HEK293 (cell line): Measurements from ENCODE around the gene ZRSR2.

Experiments used
- CTCF ChIA-PET: fragments of 350-600 bp; formaldehyde crosslinking; extraction: SDS; loops from one replicate; lab custom pipeline; 2021; ENCODE audit warnings: antibody characterized with exemption; lab: Yijun Ruan, JAX
- POLR2A ChIA-PET: fragments of 300-600 bp; formaldehyde crosslinking; extraction: SDS; loops from one replicate; lab custom pipeline; 2020; ENCODE audit warnings: antibody characterized with exemption, inconsistent platforms; lab: Yijun Ruan, JAX
- H3K27ac ChIP-seq: fragments of 200-500 bp; sonication (Bioruptor generic); 2 replicates; pipeline ENCODE4 v1.5.1; 2014; ENCODE audit warnings: low read depth, low read length, control low read depth, inconsistent platforms; ENCODE audit errors: extremely low read depth
- H3K36me3 ChIP-seq, 2 experiments: fragments of 200-500 bp in 1 of 2; sonication (Bioruptor generic) in 1 of 2; 1 replicate in 1 of 2; 2 replicates in 1 of 2; pipeline ENCODE4 v1.5.1; 2014 to 2017; ENCODE audit warnings: inconsistent platforms in 2 of 2, low read length in 2 of 2; ENCODE audit not compliant: control insufficient read depth in 2 of 2, insufficient read depth in 1 of 2
- H3K4me1 ChIP-seq: fragments of 200-500 bp; sonication (Bioruptor generic); 2 replicates; pipeline ENCODE4 v1.5.1; 2014; ENCODE audit warnings: mild to moderate bottlenecking, low read length, inconsistent platforms; ENCODE audit not compliant: control insufficient read depth, insufficient read depth
- H3K4me3 ChIP-seq: 2 replicates; pipeline ENCODE4 v1.5.1; 2011; ENCODE audit warnings: low read depth, mild to moderate bottlenecking, control low read depth, low read length, moderate library complexity
- H3K9me3 ChIP-seq: fragments of 200-500 bp; sonication (Bioruptor generic); 2 replicates; pipeline ENCODE4 v1.5.1; 2014; ENCODE audit warnings: low read depth, low read length, inconsistent platforms; ENCODE audit not compliant: control insufficient read depth, insufficient read depth
- EGR2 ChIP-seq: fragments of 450-650 bp; formaldehyde crosslinking; IDR thresholded peaks from 2 replicates; pipeline ENCODE4 v1.5.1; 2016; ENCODE audit warnings: low read depth, missing biosample characterization, missing genetic modification characterization
- SCRT2 ChIP-seq: fragments of 450-650 bp; formaldehyde crosslinking; IDR thresholded peaks from 2 replicates; pipeline ENCODE4 v1.5.1; 2016; ENCODE audit warnings: missing biosample characterization, missing genetic modification characterization
- ZBTB11 ChIP-seq: fragments of 450-650 bp; formaldehyde crosslinking; conservative IDR thresholded peaks from 2 replicates; pipeline ENCODE4 v1.5.1; 2016; ENCODE audit warnings: low read depth, missing biosample characterization, missing genetic modification characterization
- ZBTB8A ChIP-seq: fragments of 450-650 bp; formaldehyde crosslinking; IDR thresholded peaks from 2 replicates; pipeline ENCODE4 v1.5.1; 2016; ENCODE audit warnings: missing biosample characterization, missing genetic modification characterization
- ZEB2 ChIP-seq: fragments of 450-650 bp; formaldehyde crosslinking; IDR thresholded peaks from 2 replicates; pipeline ENCODE4 v1.5.1; 2016; ENCODE audit warnings: missing biosample characterization, missing genetic modification characterization
- ZFP41 ChIP-seq: fragments of 450-650 bp; formaldehyde crosslinking; IDR thresholded peaks from 2 replicates; pipeline ENCODE4 v1.5.1; 2016; ENCODE audit warnings: missing biosample characterization, missing genetic modification characterization, borderline replicate concordance
- ZNF121 ChIP-seq: fragments of 450-650 bp; formaldehyde crosslinking; IDR thresholded peaks from 2 replicates; pipeline ENCODE4 v1.5.1; 2016; ENCODE audit warnings: missing biosample characterization, missing genetic modification characterization
- ZNF354C ChIP-seq: fragments of 450-650 bp; formaldehyde crosslinking; IDR thresholded peaks from 2 replicates; pipeline ENCODE4 v1.5.1; 2016; ENCODE audit warnings: missing biosample characterization, missing genetic modification characterization, low read depth, borderline replicate concordance
- ZNF48 ChIP-seq: fragments of 450-650 bp; formaldehyde crosslinking; IDR thresholded peaks from 2 replicates; pipeline ENCODE4 v1.5.1; 2016; ENCODE audit warnings: missing biosample characterization, missing genetic modification characterization
- ZNF518A ChIP-seq: fragments of 450-650 bp; formaldehyde crosslinking; conservative IDR thresholded peaks from 2 replicates; pipeline ENCODE4 v1.5.1; 2016; ENCODE audit warnings: low read depth, missing biosample characterization, missing genetic modification characterization
- ZNF600 ChIP-seq: fragments of 450-650 bp; formaldehyde crosslinking; IDR thresholded peaks from 2 replicates; pipeline ENCODE4 v1.5.1; 2016; ENCODE audit warnings: missing biosample characterization, missing genetic modification characterization
- ZNF623 ChIP-seq: fragments of 450-650 bp; formaldehyde crosslinking; IDR thresholded peaks from 2 replicates; pipeline ENCODE4 v1.5.1; 2016; ENCODE audit warnings: missing biosample characterization, missing genetic modification characterization
- ZNF660 ChIP-seq: fragments of 450-650 bp; IDR thresholded peaks from 2 replicates; pipeline ENCODE4 v1.5.1; 2018; ENCODE audit warnings: missing biosample characterization, mild to moderate bottlenecking, missing genetic modification characterization
- ZNF670 ChIP-seq: fragments of 450-650 bp; formaldehyde crosslinking; IDR thresholded peaks from 2 replicates; pipeline ENCODE4 v1.5.1; 2016; ENCODE audit warnings: missing biosample characterization, missing genetic modification characterization, low read depth
- ZNF768 ChIP-seq: fragments of 450-650 bp; formaldehyde crosslinking; IDR thresholded peaks from 2 replicates; pipeline ENCODE4 v1.5.1; 2018; ENCODE audit warnings: missing biosample characterization, mild to moderate bottlenecking, missing genetic modification characterization
- ZXDB ChIP-seq: fragments of 450-650 bp; formaldehyde crosslinking; IDR thresholded peaks from 2 replicates; pipeline ENCODE4 v1.5.1; 2016; ENCODE audit warnings: missing biosample characterization, missing genetic modification characterization
- TF ChIP-seq, protein P1 (sequence below): fragments of 450-650 bp; formaldehyde crosslinking; IDR thresholded peaks from 2 replicates; pipeline ENCODE4 v1.5.1; 2017; ENCODE audit warnings: missing biosample characterization, mild to moderate bottlenecking, missing genetic modification characterization, moderate library complexity
- TF ChIP-seq, protein P2 (sequence below): fragments of 450-650 bp; formaldehyde crosslinking; IDR thresholded peaks from 2 replicates; pipeline ENCODE4 v1.5.1; 2016; ENCODE audit warnings: missing biosample characterization, missing genetic modification characterization, low read depth
- TF ChIP-seq, protein P3 (sequence below): fragments of 450-650 bp; formaldehyde crosslinking; IDR thresholded peaks from 2 replicates; pipeline ENCODE4 v1.5.1; 2016; ENCODE audit warnings: missing biosample characterization, missing genetic modification characterization

ZRSR2 gene

DNA sequence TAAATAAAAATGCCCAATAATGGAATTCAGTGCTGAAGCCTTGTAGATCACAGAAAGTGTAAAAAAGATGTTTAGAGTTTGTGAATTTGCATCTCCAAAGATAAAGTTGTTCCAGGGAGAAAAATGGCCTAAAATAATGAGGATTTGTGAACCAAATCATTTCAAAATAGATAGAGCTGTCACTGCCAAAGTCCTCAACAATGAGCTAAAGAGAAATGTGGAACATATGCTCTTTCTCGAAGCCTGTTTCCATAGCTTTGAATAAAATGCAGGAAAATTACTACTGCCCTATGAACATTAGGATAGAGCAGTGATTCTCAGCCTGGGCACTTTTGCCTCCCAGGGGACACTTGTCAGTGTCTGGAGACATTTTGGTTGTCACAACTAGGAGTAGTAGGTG is 67.8 kb downstream of the ZRSR2 start (continued):
- TF ChIP-seq ZNF354C (tag by site-specific recombination): no peak
- TF ChIP-seq ZNF518A (tag by site-specific recombination): no peak
- no peak for TF ChIP-seq ZNF121

DNA sequence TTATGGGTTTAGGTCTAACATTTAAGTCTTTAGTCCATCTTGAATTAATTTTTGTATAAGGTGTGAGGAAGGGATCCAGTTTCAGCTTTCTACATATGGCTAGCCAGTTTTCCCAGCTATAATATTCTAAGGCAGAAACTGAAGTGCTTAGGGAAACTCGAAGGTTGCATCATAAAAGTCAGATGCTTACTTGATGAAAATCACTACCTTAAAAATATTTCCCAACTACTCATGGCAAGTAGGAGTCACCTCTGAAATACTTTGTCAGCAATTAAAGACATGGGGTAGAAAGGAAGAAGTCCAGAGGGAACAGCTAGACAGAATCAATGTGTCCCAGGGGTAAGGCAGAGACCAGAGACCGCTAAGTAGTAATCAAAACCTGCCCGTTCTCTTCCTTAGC is 70.6 kb downstream of the ZRSR2 start:
- Histone ChIP-seq H3K4me3 (no peak overlapping the region), H3K27ac (no peak overlapping the region), H3K9me3 (no peaks in the 10 kb centered on the region), H3K36me3 (no peaks in the 10 kb centered on the region), H3K4me1 (peaks cover 3% of the 10 kb centered on the region; the same call in 1 of the 2 replicates)
- TF ChIP-seq ZFP41 (tag by site-specific recombination) (no peak), ZNF670 (tag by site-specific recombination) (no peak), ZEB2 (tag by site-specific recombination) (no peak), ZBTB11 (tag by site-specific recombination) (no peak), ZNF623 (tag by site-specific recombination) (no peak), ZNF768 (tag by site-specific recombination) (no peak), EGR2 (no peak), ZNF600 (tag by site-specific recombination) (no peak), ZNF48 (tag by site-specific recombination) (no peak)
- TF ChIP-seq, protein P1, sequence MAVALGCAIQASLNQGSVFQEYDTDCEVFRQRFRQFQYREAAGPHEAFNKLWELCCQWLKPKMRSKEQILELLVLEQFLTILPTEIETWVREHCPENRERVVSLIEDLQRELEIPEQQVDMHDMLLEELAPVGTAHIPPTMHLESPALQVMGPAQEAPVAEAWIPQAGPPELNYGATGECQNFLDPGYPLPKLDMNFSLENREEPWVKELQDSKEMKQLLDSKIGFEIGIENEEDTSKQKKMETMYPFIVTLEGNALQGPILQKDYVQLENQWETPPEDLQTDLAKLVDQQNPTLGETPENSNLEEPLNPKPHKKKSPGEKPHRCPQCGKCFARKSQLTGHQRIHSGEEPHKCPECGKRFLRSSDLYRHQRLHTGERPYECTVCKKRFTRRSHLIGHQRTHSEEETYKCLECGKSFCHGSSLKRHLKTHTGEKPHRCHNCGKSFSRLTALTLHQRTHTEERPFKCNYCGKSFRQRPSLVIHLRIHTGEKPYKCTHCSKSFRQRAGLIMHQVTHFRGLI: no peak
- POLR2A ChIA-PET: no interaction called here
- CTCF ChIA-PET: no interaction called here

DNA sequence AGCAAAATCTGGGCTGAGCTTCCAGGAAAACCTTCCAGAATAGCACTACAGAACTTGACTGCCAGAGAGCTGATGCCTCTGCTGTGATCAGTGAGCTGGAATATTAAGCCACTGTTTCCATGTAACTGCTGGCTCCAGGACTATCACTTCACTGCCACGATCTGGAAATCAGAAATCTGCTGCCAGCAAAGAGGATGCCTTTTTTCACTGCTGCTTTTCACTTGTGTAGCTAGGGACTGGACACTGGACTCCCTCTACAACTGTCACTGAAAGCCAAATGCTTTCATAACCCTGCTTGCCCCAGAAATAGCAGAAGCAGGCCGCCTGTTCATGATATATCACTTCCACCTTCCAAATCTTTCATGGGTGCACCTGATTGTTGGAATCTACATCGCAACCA is 73.7 kb downstream of the ZRSR2 start:
- Histone ChIP-seq H3K4me3 (no peak overlapping the region), H3K4me1 (no peaks in the 10 kb centered on the region), H3K9me3 (no peaks in the 10 kb centered on the region), H3K27ac (no peak overlapping the region), H3K36me3 (no peaks in the 10 kb centered on the region)
- CTCF ChIA-PET: no interaction called here
- POLR2A ChIA-PET: interaction anchor here (0.9 kb wide), 1 partner anchor 9 kb away, joined by 4 read pairs; the partner anchor contains the start of gene AP1S2
- TF ChIP-seq ZXDB (tag by site-specific recombination) (no peak), SCRT2 (no peak), ZNF660 (tag by site-specific recombination) (no peak), ZBTB8A (tag by site-specific recombination) (no peak)
- TF ChIP-seq, protein P2, sequence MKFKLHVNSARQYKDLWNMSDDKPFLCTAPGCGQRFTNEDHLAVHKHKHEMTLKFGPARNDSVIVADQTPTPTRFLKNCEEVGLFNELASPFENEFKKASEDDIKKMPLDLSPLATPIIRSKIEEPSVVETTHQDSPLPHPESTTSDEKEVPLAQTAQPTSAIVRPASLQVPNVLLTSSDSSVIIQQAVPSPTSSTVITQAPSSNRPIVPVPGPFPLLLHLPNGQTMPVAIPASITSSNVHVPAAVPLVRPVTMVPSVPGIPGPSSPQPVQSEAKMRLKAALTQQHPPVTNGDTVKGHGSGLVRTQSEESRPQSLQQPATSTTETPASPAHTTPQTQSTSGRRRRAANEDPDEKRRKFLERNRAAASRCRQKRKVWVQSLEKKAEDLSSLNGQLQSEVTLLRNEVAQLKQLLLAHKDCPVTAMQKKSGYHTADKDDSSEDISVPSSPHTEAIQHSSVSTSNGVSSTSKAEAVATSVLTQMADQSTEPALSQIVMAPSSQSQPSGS (tag by site-specific recombination): no peak
- TF ChIP-seq, protein P3, sequence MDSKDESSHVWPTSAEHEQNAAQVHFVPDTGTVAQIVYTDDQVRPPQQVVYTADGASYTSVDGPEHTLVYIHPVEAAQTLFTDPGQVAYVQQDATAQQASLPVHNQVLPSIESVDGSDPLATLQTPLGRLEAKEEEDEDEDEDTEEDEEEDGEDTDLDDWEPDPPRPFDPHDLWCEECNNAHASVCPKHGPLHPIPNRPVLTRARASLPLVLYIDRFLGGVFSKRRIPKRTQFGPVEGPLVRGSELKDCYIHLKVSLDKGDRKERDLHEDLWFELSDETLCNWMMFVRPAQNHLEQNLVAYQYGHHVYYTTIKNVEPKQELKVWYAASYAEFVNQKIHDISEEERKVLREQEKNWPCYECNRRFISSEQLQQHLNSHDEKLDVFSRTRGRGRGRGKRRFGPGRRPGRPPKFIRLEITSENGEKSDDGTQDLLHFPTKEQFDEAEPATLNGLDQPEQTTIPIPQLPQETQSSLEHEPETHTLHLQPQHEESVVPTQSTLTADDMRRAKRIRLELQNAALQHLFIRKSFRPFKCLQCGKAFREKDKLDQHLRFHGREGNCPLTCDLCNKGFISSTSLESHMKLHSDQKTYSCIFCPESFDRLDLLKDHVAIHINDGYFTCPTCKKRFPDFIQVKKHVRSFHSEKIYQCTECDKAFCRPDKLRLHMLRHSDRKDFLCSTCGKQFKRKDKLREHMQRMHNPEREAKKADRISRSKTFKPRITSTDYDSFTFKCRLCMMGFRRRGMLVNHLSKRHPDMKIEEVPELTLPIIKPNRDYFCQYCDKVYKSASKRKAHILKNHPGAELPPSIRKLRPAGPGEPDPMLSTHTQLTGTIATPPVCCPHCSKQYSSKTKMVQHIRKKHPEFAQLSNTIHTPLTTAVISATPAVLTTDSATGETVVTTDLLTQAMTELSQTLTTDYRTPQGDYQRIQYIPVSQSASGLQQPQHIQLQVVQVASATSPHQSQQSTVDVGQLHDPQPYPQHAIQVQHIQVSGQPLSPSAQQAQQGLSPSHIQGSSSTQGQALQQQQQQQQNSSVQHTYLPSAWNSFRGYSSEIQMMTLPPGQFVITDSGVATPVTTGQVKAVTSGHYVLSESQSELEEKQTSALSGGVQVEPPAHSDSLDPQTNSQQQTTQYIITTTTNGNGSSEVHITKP (tag by site-specific recombination): no peak
